AG04450 (cell line): ENCODE results near the gene AMBP. TPM values are rescaled to one million over a fixed set of nuclear protein-coding genes. Genes with fewer than 3 reads are reported as not detected.

ENCODE experiments used
- CTCF ChIA-PET: fragments of 300-600, 350-600 bp; formaldehyde crosslinking; extraction: SDS; loops from one replicate; lab custom pipeline; 2022; ENCODE audit warnings: antibody characterized with exemption, inconsistent platforms; lab: Charles Lee
- POLR2A ChIA-PET: fragments of 350-600 bp; formaldehyde crosslinking; extraction: SDS; loops from one replicate; lab custom pipeline; 2021; ENCODE audit warnings: antibody characterized with exemption, inconsistent platforms; lab: Yijun Ruan, JAX
- DNase-seq: peaks from one replicate; pipeline ENCODE4 v3.0.0-alpha.2; 2011; ENCODE audit warnings: low read depth, low spot score
- H3K27ac ChIP-seq: one replicate; pipeline ENCODE4 v1.5.1; 2012; ENCODE audit warnings: low read depth, low read length, control low read depth
- H3K27me3 ChIP-seq: one replicate; pipeline ENCODE4 v1.6.0; 2012; ENCODE audit warnings: low read length; ENCODE audit not compliant: control insufficient read depth, insufficient read depth
- H3K4me3 ChIP-seq: 2 replicates; pipeline ENCODE4 v1.5.1; 2011; ENCODE audit warnings: mild to moderate bottlenecking, low read depth, low read length, control low read depth
- H3K9me3 ChIP-seq: 2 replicates; pipeline ENCODE4 v1.5.1; 2012; ENCODE audit warnings: low read length; ENCODE audit not compliant: control insufficient read depth, insufficient read depth
- CTCF ChIP-seq: IDR thresholded peaks from 2 replicates; pipeline ENCODE4 v1.5.1; 2011; ENCODE audit warnings: low read depth, low read length, control low read depth, inconsistent platforms
- polyA plus RNA-seq: library from polyadenylated mRNA; depleted of rRNA; stranded (reverse); fragments of >200 nt; gene quantifications from 2 replicates; pipeline ENCODE4 v1.2.3, GENCODE V29; 2011

AMBP gene
- polyA plus RNA-seq, 1 experiment: 0.74 TPM

GRCh38 chr9:114120192-114121014, 42.3 kb upstream of the AMBP start:
- Histone ChIP-seq H3K27ac (no peak overlapping the region), H3K9me3 (peaks cover 3% of the 10 kb centered on the region; the same call in 1 of the 2 replicates), H3K4me3 (no peak overlapping the region), H3K27me3 (peaks cover 63% of the 10 kb centered on the region)
- DNase-seq: no peak
- no peak for TF ChIP-seq CTCF
- ChIA-PET CTCF (interaction anchor here (1.1 to 3.0 kb wide), 2 partner anchors 13 to 170 kb away, joined by 3 to 15 read pairs; no protein-coding TSS in a partner anchor), POLR2A (no interaction called here)

- Histone ChIP-seq H3K9me3 (peaks cover 3% of the 10 kb centered on the region; the same call in 1 of the 2 replicates), H3K27me3 (peaks cover 62% of the 10 kb centered on the region), H3K27ac (no peak overlapping the region), H3K4me3 (no peak overlapping the region)
- POLR2A ChIA-PET: no interaction called here
- DNase-seq: no peak
- no peak for TF ChIP-seq CTCF
- CTCF ChIA-PET: interaction anchor here (3.0 kb wide), 1 partner anchor 12 kb away, joined by 15 read pairs; no protein-coding TSS in a partner anchor
These were observed 41.4 kb upstream of the AMBP start for GRCh38 chr9:114119242-114120191.

GRCh38 chr9:114117996-114118830, 40.1 kb upstream of the AMBP start:
- ChIA-PET POLR2A (no interaction called here), CTCF (interaction anchor here (0.6 to 3.0 kb wide), 2 partner anchors 10 to 187 kb away, joined by 3 to 15 read pairs; no protein-coding TSS in a partner anchor)

GRCh38 chr9:114117614-114117995, 39.5 kb upstream of the AMBP start:
- Histone ChIP-seq H3K4me3 (no peak overlapping the region), H3K27me3 (peaks cover 64% of the 10 kb centered on the region), H3K9me3 (peaks cover 3% of the 10 kb centered on the region; the same call in 1 of the 2 replicates), H3K27ac (no peak overlapping the region)
- ChIA-PET CTCF (interaction anchor here (3.0 kb wide), 1 partner anchor 10 kb away, joined by 15 read pairs; no protein-coding TSS in a partner anchor), POLR2A (no interaction called here)
- DNase-seq: no peak
- no peak for TF ChIP-seq CTCF

More at GRCh38 chr9:114117996-114118830, 40.1 kb upstream of the AMBP start:
- no peak overlapping the region for H3K27ac ChIP-seq
- peaks cover 3% of the 10 kb centered on the region; the same call in 1 of the 2 replicates for H3K9me3 ChIP-seq
- TF ChIP-seq CTCF: no peak
- DNase-seq: no peak
- H3K4me3 ChIP-seq: no peak overlapping the region
- peaks cover 63% of the 10 kb centered on the region for H3K27me3 ChIP-seq
